Measurements from ENCODE around the gene CHRM5.
"Not testable (repeated sequence)": the region's sequence is repeated elsewhere in the genome, so short reads cannot be mapped to it uniquely, and the experiment has no call there.

The CHRM5 gene

DNA sequence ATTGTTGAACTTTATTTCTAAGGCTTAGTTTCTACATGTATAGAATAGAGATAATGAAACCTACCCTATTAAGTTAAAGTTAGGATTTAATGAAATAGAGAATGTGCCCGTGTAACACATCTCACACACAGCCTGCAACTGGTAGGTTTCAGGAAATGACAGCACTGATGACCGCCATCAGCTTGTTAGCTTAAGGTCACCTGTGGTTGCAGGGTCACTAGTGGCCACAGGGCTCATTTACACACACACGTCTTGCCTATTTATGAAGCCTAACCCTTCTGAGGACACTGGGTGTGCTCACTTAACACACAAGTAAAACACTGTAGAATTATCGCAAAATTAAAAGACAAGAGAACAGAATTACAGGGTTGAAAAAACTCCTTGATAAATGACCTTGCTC, 20.1 kb downstream of the CHRM5 start:
- DNase-seq: no peak

DNA sequence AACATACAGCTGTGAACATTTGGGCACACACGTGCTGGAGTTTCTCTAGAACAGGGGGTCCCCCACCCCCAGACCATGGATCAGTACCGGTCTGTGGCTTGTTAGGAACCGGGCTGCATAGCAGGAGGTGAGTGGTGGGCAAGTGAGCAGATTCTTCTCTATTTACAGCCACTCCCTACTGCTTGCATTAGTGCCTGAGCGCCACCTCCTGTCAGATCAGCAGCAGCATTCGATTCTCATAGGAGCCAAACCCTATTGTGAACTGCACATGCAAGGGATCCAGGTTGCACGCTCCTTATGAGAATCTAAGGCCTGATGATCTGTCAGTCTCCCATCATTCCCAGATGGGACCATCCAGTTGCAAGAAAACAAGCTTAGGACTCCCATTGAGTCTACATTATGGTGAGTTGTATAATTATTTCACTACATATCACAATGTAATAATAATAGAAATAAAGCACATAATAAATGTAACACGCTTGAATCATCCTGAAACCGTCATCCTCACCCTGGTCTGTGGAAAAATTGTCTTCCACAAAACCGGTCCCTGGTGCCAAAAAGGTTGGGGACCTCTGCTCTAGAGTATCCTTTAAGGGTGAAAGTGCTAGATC, 25.8 kb downstream of the CHRM5 start:
- no peak for DNase-seq

- not testable (repeated sequence) for DNase-seq
These were observed 27.4 kb downstream of the CHRM5 start for GRCh38 chr15:33995666-33996065.

DNA sequence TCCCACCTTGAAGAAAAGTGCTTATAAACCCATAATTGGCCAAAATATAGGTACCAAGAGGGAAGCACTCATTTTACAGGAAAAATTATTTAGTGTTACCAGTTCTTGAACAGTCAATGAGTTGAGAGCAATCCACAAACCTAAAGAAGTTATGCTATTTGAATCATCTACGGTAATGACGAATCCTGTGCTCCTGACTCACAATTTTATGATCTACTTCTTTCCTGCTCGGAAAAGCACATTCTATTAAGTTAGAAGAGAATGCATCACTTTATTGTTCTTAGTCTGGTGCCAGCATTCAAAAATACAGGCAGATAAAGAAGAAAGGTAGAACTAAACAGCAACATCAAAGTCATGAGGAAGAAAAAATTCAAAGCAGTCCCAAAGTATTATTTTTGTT, 33.2 kb downstream of the CHRM5 start:
- DNase-seq: no peak

DNA sequence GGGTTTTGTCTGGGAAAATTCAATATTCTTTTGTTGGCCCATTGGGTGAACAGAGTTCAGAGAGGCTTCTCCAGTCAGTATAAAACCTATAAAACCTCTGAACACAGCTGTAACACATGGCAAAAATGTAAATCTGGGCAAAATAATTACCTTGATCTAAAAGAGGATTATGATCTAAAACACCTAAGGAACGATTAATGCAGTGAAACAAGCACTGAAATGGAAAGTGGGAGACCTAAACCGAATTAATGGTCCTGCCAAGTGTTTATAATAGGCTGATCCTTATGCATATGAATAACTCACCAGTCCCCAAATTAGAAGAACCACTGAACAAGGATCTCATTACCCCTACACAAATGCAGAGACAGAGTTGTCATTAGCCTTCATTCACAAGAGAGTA, 38.1 kb downstream of the CHRM5 start:
- no peak for DNase-seq

- DNase-seq: no peak
These were observed 41.4 kb downstream of the CHRM5 start for GRCh38 chr15:34009656-34010055.

GRCh38 chr15:34010921-34011320, 42.6 kb downstream of the CHRM5 start:
- DNase-seq: no peak

DNA sequence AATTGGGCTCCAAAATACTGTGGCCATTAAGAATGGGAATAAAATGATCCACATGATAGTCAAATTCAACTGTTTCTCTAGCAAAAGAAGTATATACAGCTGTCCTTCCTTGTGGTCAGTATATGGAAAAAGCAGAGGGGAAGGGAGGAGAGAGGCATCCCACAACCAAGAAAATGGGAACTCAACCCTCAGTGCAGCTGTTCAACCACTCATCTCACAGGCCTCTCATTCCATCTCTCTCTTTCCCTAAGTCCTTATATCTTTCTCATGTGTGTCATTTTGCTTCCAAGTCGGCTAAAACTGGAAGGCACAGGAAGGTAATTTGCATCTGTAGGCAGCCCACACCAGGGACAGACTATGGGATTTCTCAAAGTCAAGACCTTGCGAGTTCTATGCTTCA, 43.2 kb downstream of the CHRM5 start:
- no peak for DNase-seq

- no peak for DNase-seq
These were observed 44.2 kb downstream of the CHRM5 start for GRCh38 chr15:34012461-34013028.

DNA sequence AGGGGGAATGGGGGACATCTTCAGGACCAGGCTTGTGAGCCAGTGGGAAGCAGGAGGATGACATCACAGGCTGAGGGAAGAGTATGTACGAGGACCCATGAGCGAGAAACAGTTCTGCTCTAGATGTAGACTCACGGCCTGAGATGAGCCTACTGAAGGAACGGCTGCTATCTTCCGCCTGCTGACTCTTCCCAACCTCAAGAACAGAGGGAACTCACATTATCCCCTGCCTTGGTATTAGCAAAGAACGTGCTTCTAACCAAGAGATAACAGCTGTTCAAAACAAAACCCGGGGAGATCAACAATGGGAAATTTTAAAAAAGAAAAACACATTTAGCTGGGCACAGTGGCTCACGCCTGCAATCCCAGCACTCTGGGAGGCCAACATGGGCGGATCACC, 45.4 kb downstream of the CHRM5 start:
- DNase-seq: no peak

- no peak for DNase-seq
These were observed 46.3 kb downstream of the CHRM5 start for GRCh38 chr15:34014556-34014955.

DNA sequence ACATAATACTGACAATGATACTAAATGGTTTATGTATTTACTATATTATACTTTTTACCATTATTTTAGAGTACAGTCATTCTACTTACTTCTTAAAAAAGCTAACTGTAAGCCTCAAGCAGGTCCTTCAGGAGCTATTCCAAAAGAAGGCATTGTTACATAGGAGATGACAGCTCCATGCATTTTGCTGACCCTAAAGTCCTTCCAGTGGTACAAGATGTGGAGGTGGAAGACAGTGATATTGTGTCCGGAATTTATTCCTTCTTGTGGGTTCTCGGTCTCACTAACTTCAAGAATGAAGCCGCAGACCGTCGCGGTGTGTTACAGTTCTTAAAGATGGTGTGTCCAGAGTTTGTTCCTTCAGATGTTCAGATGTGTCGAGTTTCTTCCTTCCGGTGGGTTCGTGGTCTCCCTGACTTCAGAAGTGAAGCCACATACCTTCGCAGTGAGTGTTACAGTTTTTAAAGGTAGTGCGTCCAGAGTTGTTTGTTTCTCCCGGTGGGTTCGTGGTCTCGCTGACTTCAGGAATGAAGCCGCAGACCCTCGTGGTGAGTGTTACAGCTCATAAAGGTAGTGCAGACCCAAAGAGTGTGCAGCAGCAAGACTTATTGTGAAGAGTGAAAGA, 49.8 kb downstream of the CHRM5 start:
- DNase-seq: peak; percentile 6 to 18

GRCh38 chr15:34018738-34019137, 50.4 kb downstream of the CHRM5 start:
- DNase-seq: peak in 1 of 2 donors; percentile 24

DNA sequence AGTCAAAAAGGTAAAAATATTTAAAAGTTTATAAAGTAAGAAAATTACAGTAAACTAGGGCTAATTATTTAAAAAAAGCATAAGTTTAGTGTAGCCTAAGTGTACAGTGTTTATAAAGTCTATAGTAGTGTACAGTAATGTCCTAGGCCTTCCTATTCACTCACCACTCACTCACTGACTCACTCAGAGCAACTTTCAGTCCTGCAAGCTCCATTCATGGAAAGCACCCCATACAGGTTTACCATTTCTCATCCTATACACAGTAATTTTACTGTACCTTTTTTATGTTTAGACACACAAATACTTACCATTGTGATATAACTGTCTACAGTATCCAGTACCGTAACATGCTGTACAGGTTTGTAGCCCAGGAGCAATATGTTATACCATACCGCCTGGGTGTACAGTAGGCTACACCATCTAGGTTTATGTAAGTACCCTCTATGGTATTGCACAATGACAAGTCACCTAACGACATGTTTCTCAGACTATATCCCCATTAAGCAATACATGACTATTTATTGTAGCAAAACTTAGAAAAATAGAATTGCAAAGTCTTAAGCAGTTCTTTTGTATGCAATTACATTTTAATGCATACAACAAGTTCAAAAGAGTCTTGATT, 51.2 kb downstream of the CHRM5 start:
- DNase-seq: no peak

- no peak for DNase-seq
These were observed 55.6 kb downstream of the CHRM5 start for GRCh38 chr15:34023907-34024306.

DNA sequence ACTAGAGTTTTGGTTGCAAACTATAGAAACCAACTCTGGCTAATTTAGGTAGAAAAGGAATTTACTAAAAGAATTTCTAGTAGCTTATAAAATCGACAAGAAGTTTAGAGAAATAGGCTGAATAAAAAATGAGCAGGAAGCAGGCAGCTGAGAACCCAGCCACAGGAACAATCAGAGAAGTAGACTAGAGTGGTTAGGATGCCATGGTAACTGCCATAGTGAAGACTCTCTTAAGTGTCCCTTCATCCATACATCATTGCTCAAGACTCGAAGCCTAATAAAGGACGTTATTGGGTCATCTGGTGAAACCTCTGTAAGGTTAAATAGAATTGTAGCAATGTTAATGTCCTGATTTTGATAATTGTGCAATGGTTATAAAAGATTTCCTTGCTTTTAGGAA, 57.0 kb downstream of the CHRM5 start:
- DNase-seq: no peak

- DNase-seq: no peak
These were observed 59.3 kb downstream of the CHRM5 start for GRCh38 chr15:34027606-34028005.

- no peak for DNase-seq
These were observed 63.9 kb downstream of the CHRM5 start for GRCh38 chr15:34031987-34032760.

GRCh38 chr15:34038023-34038870, 70.0 kb downstream of the CHRM5 start:
- peak; percentile 74 to 79 for DNase-seq

- peak; percentile 38 to 65 for DNase-seq
These were observed 70.8 kb downstream of the CHRM5 start, which contains the start of gene AVEN for GRCh38 chr15:34038871-34039789. TSS of gene AVEN (minus strand) at chr15:34039204. CDS start at chr15:34039046, 158 bp downstream.

DNA sequence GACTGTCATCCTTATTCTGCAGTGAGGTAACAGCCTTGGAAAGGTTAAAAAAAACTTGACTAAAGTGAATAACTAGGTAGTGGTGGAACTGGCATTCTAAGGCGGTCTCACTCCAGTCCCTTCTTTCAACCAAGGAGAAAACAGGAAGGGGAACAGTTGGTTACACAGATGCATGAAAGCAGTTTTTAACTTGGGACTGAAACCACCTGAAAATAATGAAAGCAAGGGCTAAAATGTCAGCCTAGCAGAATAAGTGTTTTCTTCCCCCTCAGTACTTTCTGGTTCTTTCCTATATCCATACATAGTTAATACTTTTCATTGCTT, 71.5 kb downstream of the CHRM5 start:
- DNase-seq: no peak
